ENCODE data around the gene SEPTIN11. TPM values are rescaled to one million over a fixed set of nuclear protein-coding genes. Genes with fewer than 3 reads are reported as not detected.

The SEPTIN11 gene
- total and polyA plus RNA-seq, 9 of the 15 experiments (the other 6 are each of a cell fraction or from before 2014, with no cell fraction given), result 25.7 to 142 (median 84.3) TPM

- Histone ChIP-seq H2AFZ (ENCODE audit: low read depth, low read length) (peak overlapping the region; percentile 95; the same call in 1 of the 2 replicates), H3K4me1 (replicated peaks in 1 of 2; ENCODE audit: control insufficient read depth in 2 of 2, insufficient read depth in 2 of 2, low read length in 2 of 2) (peaks cover 36 to 39% of the 10 kb centered on the region in 2 experiments), H3K4me3 (peak overlapping the region; percentile 80), H3K9me3 (replicated peaks; ENCODE audit: control insufficient read depth, insufficient read depth, low read depth, low read length) (no peaks in the 10 kb centered on the region), H3K27me3 (ENCODE audit: control insufficient read depth in 2 of 2, insufficient read depth in 2 of 2, low read length in 2 of 2) (no peaks in the 10 kb centered on the region), H3K4me2 (ENCODE audit: insufficient read depth, low read length) (peak overlapping the region; percentile 93), H3K9me1 (ENCODE audit: control insufficient read depth, insufficient read depth, low read length) (no peaks in the 10 kb centered on the region), H3K36me3 (ENCODE audit: control insufficient read depth, insufficient read depth, low read length) (peaks cover 26% of the 10 kb centered on the region), H3K27ac (ENCODE audit: extremely low read depth, low read depth, low read length) (peak overlapping the region; percentile 82; the same call in 1 of the 3 replicates), H3K79me2 (ENCODE audit: control insufficient read depth, insufficient read depth, low read length) (peaks cover 91% of the 10 kb centered on the region), H3K9ac (ENCODE audit: insufficient read depth in 1 of 2, low read depth in 2 of 2, low read length in 2 of 2) (peak overlapping the region; percentile 82 to 98), H4K20me1 (replicated peaks; ENCODE audit: control insufficient read depth, insufficient read depth, low read length) (peaks cover 18% of the 10 kb centered on the region)
- in situ Hi-C loops (cut with MboI), result no loop called here
- DNase-seq (ENCODE audit: extremely low read depth in 1 of 4, low spot score in 3 of 4) (peak in 2 of 4 experiments; percentile 38 to 41), FAIRE-seq (no peak), ATAC-seq (no peak)
- CTCF ChIA-PET (ENCODE audit: low intra/inter-chr PET ratio), result no interaction called here
- POLR2A ChIA-PET, result interaction anchor here (1.0 to 1.7 kb wide), 4 partner anchors 10 to 118 kb away, joined by 3 to 7 read pairs (median 4); no protein-coding TSS in a partner anchor
- TF ChIP-seq BHLHE40 (IDR thresholded peaks at IDR 0.05; ENCODE audit: low read length) (no peak), ZNF830 (CRISPR knock-in tag; IDR thresholded peaks at IDR 0.05) (no peak), PKNOX1 (IDR thresholded peaks at IDR 0.05) (peak; percentile 55), CTCF (IDR thresholded peaks at IDR 0.05 in 2 of 3, conservative IDR thresholded peaks at IDR 0.05 in 1 of 3; ENCODE audit: insufficient read depth in 2 of 3, low read depth in 1 of 3, low read length in 3 of 3) (no peak), SMAD3 (CRISPR knock-in tag; conservative IDR thresholded peaks at IDR 0.05) (no peak), SAP30 (IDR thresholded peaks at IDR 0.05; ENCODE audit: borderline replicate concordance, insufficient read depth, low read depth, low read length, poor library complexity, severe bottlenecking) (peak; percentile 49), SPI1 (IDR thresholded peaks at IDR 0.05; ENCODE audit: borderline replicate concordance, low read depth, low read length) (peak; percentile 66; the same call in 1 of the 2 replicates), NCOA1 (IDR thresholded peaks at IDR 0.05; ENCODE audit: low read depth) (no peak), SMARCE1 (IDR thresholded peaks at IDR 0.05) (no peak), HNRNPUL1 (IDR thresholded peaks at IDR 0.05; ENCODE audit: low read length) (no peak), MCM7 (IDR thresholded peaks at IDR 0.05) (no peak), ZSCAN29 (IDR thresholded peaks at IDR 0.05) (peak; percentile 97)
- intact Hi-C loops (cut with micrococcal nuclease), result no loop called here
- TSS peak; percentile 24 for BruUV-seq (replicated peaks)
- WGBS (ENCODE audit: insufficient coverage, low coverage, missing lambda C conversion rate), result 1% methylated on average over 23 of the region's 23 CpGs
Measured at GRCh38 chr4:76950956-76951671, 1.6 kb downstream of the SEPTIN11 start.
